ENCODE measurements around the gene FOXP2.

GRCh38 chr7:114688443-114689055 lies 273.9 kb downstream of the FOXP2 start:
- TF ChIP-seq, protein P1, sequence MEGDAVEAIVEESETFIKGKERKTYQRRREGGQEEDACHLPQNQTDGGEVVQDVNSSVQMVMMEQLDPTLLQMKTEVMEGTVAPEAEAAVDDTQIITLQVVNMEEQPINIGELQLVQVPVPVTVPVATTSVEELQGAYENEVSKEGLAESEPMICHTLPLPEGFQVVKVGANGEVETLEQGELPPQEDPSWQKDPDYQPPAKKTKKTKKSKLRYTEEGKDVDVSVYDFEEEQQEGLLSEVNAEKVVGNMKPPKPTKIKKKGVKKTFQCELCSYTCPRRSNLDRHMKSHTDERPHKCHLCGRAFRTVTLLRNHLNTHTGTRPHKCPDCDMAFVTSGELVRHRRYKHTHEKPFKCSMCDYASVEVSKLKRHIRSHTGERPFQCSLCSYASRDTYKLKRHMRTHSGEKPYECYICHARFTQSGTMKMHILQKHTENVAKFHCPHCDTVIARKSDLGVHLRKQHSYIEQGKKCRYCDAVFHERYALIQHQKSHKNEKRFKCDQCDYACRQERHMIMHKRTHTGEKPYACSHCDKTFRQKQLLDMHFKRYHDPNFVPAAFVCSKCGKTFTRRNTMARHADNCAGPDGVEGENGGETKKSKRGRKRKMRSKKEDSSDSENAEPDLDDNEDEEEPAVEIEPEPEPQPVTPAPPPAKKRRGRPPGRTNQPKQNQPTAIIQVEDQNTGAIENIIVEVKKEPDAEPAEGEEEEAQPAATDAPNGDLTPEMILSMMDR (IDR thresholded peaks at IDR 0.05; ENCODE audit: extremely low read depth in 1 of 2, insufficient read depth in 1 of 2, low read depth in 1 of 2, low read length in 2 of 2): no peak
- TF ChIP-seq EZH2 (IDR thresholded peaks at IDR 0.05; ENCODE audit: borderline replicate concordance, low read depth, low read length, severe bottlenecking) (no peak), POLR2A (IDR thresholded peaks at IDR 0.05; ENCODE audit: low read depth, low read length) (no peak)

All from endothelial cell of umbilical vein (primary cell).